ENCODE measurements around the gene E2F6. TPM values are rescaled to one million over a fixed set of nuclear protein-coding genes. Genes with fewer than 3 reads are reported as not detected.

The E2F6 gene
- total RNA-seq, 1 donor = 9.0 TPM

- no peaks in the 10 kb centered on the region for H3K9me3 ChIP-seq (ENCODE audit: low read depth, low read length)
- H3K27me3 ChIP-seq (ENCODE audit: insufficient read depth, low read length) = no peaks in the 10 kb centered on the region
- TF ChIP-seq, protein P1, sequence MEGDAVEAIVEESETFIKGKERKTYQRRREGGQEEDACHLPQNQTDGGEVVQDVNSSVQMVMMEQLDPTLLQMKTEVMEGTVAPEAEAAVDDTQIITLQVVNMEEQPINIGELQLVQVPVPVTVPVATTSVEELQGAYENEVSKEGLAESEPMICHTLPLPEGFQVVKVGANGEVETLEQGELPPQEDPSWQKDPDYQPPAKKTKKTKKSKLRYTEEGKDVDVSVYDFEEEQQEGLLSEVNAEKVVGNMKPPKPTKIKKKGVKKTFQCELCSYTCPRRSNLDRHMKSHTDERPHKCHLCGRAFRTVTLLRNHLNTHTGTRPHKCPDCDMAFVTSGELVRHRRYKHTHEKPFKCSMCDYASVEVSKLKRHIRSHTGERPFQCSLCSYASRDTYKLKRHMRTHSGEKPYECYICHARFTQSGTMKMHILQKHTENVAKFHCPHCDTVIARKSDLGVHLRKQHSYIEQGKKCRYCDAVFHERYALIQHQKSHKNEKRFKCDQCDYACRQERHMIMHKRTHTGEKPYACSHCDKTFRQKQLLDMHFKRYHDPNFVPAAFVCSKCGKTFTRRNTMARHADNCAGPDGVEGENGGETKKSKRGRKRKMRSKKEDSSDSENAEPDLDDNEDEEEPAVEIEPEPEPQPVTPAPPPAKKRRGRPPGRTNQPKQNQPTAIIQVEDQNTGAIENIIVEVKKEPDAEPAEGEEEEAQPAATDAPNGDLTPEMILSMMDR (IDR thresholded peaks at IDR 0.05; ENCODE audit: extremely low read depth, low read depth, low read length) = no peak
- DNase-seq (ENCODE audit: insufficient read length, low spot score, missing footprints) = peak; percentile 75
- no peak overlapping the region for H3K4me3 ChIP-seq (ENCODE audit: insufficient read depth, low read length)
- no peak overlapping the region for H2AFZ ChIP-seq (ENCODE audit: low read length)
- H4K20me1 ChIP-seq (ENCODE audit: insufficient read depth, low read length) = no peaks in the 10 kb centered on the region
- H3K4me2 ChIP-seq (ENCODE audit: insufficient read depth, low read length) = no peak overlapping the region
- H3K79me2 ChIP-seq (ENCODE audit: insufficient read depth, low read length) = no peaks in the 10 kb centered on the region
- H3K36me3 ChIP-seq (ENCODE audit: insufficient read depth, low read length) = no peaks in the 10 kb centered on the region
- H3K4me1 ChIP-seq (ENCODE audit: insufficient read depth, low read length) = peaks cover 2% of the 10 kb centered on the region
- H3K27ac ChIP-seq (ENCODE audit: low read depth, low read length) = no peak overlapping the region
These were observed 32.6 kb upstream of the E2F6 start for GRCh38 chr2:11498543-11499034.

GRCh38 chr2:11495844-11496681, 30.1 kb upstream of the E2F6 start:
- TF ChIP-seq, protein P1 (IDR thresholded peaks at IDR 0.05; ENCODE audit: extremely low read depth, low read depth, low read length) = no peak
- H3K27me3 ChIP-seq (ENCODE audit: insufficient read depth, low read length) = peaks cover 6% of the 10 kb centered on the region
- no peak overlapping the region for H3K4me2 ChIP-seq (ENCODE audit: insufficient read depth, low read length)
- H3K9me3 ChIP-seq (ENCODE audit: low read depth, low read length) = no peaks in the 10 kb centered on the region
- no peaks in the 10 kb centered on the region for H3K79me2 ChIP-seq (ENCODE audit: insufficient read depth, low read length)
- H4K20me1 ChIP-seq (ENCODE audit: insufficient read depth, low read length) = no peaks in the 10 kb centered on the region
- H3K4me3 ChIP-seq (ENCODE audit: insufficient read depth, low read length) = no peak overlapping the region
- no peak overlapping the region for H3K27ac ChIP-seq (ENCODE audit: low read depth, low read length)
- no peak for DNase-seq (ENCODE audit: insufficient read length, low spot score, missing footprints)
- peaks cover 2% of the 10 kb centered on the region for H3K4me1 ChIP-seq (ENCODE audit: insufficient read depth, low read length)
- H3K36me3 ChIP-seq (ENCODE audit: insufficient read depth, low read length) = no peaks in the 10 kb centered on the region
- no peak overlapping the region for H2AFZ ChIP-seq (ENCODE audit: low read length)

DNA sequence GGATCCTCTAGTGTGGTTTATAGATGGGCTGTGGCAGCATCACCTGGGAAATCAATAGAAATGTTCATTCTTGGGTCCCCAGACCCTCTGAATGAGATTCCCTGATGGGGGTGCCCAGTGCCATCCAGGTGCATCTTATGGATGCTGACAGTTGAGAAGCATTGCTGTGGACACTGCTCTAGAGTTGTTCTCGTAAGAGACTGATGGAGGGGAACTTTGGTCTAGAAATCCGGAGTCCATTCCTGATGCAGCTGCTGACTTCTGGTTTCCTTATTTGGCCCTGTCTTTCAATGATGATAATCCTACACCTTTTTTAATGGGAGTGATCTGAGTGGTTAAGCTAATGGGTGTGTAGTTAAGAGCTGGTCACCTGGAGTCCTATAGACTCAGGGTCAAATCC, 28.3 kb upstream of the E2F6 start:
- H3K79me2 ChIP-seq (ENCODE audit: insufficient read depth, low read length) = no peaks in the 10 kb centered on the region
- no peaks in the 10 kb centered on the region for H3K9me3 ChIP-seq (ENCODE audit: low read depth, low read length)
- H3K4me1 ChIP-seq (ENCODE audit: insufficient read depth, low read length) = peaks cover 2% of the 10 kb centered on the region
- H3K4me2 ChIP-seq (ENCODE audit: insufficient read depth, low read length) = no peak overlapping the region
- H3K27me3 ChIP-seq (ENCODE audit: insufficient read depth, low read length) = peaks cover 6% of the 10 kb centered on the region
- no peak overlapping the region for H3K27ac ChIP-seq (ENCODE audit: low read depth, low read length)
- no peaks in the 10 kb centered on the region for H4K20me1 ChIP-seq (ENCODE audit: insufficient read depth, low read length)
- no peaks in the 10 kb centered on the region for H3K36me3 ChIP-seq (ENCODE audit: insufficient read depth, low read length)
- no peak overlapping the region for H3K4me3 ChIP-seq (ENCODE audit: insufficient read depth, low read length)
- H2AFZ ChIP-seq (ENCODE audit: low read length) = no peak overlapping the region
- DNase-seq (ENCODE audit: insufficient read length, low spot score, missing footprints) = no peak
- TF ChIP-seq, protein P1 (IDR thresholded peaks at IDR 0.05; ENCODE audit: extremely low read depth, low read depth, low read length) = no peak

DNA sequence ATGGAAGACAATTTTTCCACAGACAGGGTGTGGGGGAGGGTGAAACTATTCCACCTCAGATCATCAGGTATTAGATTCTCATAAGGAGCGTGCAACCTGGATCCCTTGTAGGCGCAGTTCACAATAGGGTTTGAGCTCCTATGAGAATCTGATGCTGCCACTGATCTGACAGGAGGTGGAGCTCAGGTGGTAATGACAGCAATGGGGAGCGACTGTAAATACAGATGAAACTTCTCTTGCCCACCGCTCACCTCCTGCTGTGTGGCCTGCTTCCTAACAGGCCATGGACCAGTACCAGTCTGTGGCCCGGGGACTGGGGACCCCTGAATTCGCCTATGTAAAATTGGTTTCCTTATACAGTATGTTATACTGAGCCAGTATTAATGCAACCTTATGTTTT, 27.3 kb upstream of the E2F6 start:
- Histone ChIP-seq H4K20me1 (ENCODE audit: insufficient read depth, low read length) (no peaks in the 10 kb centered on the region), H3K4me2 (ENCODE audit: insufficient read depth, low read length) (no peak overlapping the region), H3K36me3 (ENCODE audit: insufficient read depth, low read length) (no peaks in the 10 kb centered on the region), H2AFZ (ENCODE audit: low read length) (no peak overlapping the region), H3K4me1 (ENCODE audit: insufficient read depth, low read length) (no peaks in the 10 kb centered on the region), H3K4me3 (ENCODE audit: insufficient read depth, low read length) (no peak overlapping the region), H3K27ac (ENCODE audit: low read depth, low read length) (no peak overlapping the region), H3K27me3 (ENCODE audit: insufficient read depth, low read length) (peaks cover 6% of the 10 kb centered on the region), H3K9me3 (ENCODE audit: low read depth, low read length) (no peaks in the 10 kb centered on the region), H3K79me2 (ENCODE audit: insufficient read depth, low read length) (no peaks in the 10 kb centered on the region)
- DNase-seq (ENCODE audit: insufficient read length, low spot score, missing footprints) = no peak
- TF ChIP-seq, protein P1 (IDR thresholded peaks at IDR 0.05; ENCODE audit: extremely low read depth, low read depth, low read length) = no peak
